Activated T-helper 1 cell treated with anti-CD3 and anti-CD28 coated beads, Interleukin-2, amount 50 U/mL, for 16 hours (primary cell): ENCODE data around the gene CCDC71.
A peak's percentile ranks its signal among the peaks of the same experiment; 100 is the strongest.

Experiments
- DNase-seq, 2 donors: peaks; one replicate each; pipeline ENCODE4 v3.0.0-alpha.2; 2020; ENCODE audit warnings: low read depth in 1 of 2, low spot score in 1 of 2

The CCDC71 gene

GRCh38 chr3:49132073-49132436, 34.1 kb downstream of the CCDC71 start:
- no peak for DNase-seq

DNA sequence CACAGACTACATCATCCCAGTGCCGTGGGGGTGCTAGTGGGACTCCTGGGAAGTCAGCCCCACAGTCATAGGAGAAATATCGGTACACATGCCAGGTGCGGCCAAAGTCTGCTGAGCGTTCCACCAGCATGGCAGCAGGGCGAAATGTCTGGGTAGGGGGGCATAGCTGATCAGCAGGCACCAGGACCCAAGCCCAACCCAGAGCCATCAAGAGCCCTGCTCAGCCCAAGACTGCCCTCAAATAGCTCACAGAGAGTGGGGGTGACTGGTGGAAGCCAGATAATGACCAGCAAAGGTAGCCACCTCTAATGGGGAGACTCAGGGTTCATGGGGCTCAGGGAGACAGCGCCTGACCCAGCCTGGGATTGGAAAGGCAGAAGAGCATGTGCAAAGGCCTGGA, 34.6 kb downstream of the CCDC71 start:
- DNase-seq: no peak

DNA sequence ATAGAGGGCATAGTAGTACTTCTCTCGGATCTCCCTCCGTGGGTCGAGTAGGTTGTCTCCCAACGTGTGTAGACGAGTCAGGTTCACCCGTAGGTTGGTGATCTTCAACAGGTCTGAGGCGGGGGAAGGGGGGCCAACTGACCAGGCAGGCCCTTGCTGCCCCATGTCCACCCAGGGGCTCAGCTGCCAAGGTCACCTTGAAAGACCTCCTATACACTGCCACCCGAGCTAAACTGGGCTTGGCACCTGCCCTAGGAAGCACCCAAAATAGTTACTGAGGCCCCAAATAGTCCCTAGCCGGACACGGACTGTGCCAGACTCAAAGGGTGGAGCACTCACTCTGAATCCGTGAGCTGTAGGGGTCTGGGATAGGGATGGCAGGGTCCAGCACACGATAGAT, 35.1 kb downstream of the CCDC71 start:
- DNase-seq: no peak

GRCh38 chr3:49124991-49125670, 41.0 kb downstream of the CCDC71 start:
- no peak for DNase-seq

GRCh38 chr3:49124203-49124602, 41.9 kb downstream of the CCDC71 start:
- DNase-seq: no peak

DNA sequence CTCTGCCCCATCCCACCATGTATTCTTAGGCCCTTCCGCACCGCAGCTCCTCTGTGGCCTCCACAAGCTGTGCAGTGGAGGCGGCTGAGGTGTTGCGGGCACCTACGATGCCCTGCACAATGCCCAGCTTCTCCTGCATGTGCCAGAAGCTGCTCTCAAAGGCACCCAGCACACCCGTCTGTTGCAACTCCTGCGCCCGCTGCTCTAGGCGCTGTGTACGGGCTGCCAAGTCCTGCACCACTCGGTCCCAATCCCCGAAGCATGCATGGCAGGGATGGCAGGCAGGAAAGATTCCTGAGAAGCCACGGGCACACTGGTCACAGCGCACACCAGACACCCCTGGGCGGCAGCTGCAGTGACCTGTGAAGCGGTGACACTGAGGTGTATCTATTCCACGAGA, 42.4 kb downstream of the CCDC71 start:
- DNase-seq: no peak

DNA sequence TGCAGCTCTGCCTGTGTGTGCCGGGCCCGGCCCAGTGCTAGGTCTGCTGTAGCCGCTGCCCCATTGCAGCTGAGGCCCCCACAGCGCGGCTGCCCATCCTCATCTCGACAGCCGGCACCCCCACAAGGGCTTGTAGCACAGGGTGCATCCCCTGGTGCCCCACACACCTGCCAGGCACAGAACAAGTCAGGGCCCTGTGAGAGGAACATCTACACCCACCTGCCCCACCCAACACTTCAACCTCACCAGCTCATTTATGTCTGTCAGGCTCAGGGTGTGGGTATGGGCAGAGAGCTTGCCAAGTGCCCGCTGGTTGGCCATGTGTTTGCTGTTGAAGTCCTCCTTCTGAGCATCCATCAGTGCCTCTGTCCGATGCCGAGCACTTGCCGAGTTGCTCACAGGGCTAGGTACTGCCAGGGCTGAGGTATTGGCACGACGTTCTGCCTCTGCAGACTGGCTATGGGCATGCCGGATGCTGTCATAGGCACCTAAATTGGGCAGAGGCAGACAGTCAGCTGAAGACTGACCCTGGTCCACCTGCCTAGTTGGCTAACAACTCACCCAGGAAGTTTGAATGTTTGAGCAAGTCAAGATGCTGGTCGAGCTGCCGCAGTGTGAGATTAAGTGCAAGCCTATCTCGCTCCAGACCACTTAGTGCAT, 43.1 kb downstream of the CCDC71 start:
- no peak for DNase-seq

DNA sequence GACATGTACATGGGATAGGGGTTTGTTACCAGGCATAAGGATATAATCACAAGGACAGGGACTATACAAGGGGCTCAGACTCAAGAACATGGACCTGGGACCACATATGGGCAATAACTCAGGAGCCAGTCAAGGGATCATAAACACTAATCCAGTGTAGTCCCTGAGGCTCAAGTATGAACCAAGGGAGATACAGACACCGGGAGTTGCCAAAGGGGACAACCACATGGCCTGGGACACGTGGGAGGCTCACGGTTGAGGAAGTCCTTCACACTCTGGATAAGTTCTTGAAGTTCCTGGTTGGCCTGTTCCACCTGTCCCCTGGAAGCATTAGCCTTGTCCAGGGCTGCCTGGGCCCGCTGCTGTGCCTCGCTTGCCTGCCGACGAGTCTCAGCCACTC, 43.7 kb downstream of the CCDC71 start:
- DNase-seq: no peak

- no peak for DNase-seq
Measured at GRCh38 chr3:49122022-49122421, 44.1 kb downstream of the CCDC71 start.

- DNase-seq: no peak
Measured at GRCh38 chr3:49121132-49121736, 44.9 kb downstream of the CCDC71 start.

DNA sequence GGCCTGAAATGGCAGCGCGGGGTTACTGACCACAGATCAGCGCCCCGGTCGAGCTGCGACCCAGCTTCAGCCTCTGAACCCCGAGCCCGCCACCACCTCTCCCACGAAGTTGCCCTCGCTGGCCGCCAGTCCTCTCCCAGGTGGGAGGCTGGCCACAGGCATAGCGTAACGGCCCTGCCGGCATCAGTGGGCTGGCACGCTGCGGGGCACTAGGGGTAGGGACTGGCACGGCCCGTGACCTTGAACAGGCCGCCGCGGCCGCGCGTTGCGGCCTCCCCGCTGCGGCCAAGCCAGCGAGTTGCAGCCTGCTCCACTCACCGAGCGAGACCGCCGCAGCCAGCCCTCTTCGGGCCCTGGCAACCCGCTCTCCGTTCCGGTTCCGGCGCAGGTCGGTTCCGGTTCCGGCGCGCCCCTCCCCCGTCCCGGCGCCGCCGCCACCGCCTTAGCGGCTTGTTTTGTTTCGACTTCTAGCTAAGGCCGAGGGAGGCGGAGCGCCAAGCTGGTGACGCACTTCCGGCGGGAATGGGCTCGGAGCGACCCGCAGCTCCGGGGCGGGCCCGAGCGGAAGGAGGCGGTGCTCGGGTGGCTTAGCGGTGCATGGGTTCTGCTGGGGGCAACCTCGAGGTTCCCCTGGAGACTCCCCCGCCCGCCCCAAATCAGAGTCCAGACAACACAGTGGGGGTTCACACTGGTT, 45.5 kb downstream of the CCDC71 start, which contains the start of gene USP19:
Gene USP19 (minus strand): TSS at position 386 of the 694 bp plus-strand sequence. CDS start 1,678 bp downstream, outside the sequence.
- DNase-seq: peak; percentile 87 to 92

DNA sequence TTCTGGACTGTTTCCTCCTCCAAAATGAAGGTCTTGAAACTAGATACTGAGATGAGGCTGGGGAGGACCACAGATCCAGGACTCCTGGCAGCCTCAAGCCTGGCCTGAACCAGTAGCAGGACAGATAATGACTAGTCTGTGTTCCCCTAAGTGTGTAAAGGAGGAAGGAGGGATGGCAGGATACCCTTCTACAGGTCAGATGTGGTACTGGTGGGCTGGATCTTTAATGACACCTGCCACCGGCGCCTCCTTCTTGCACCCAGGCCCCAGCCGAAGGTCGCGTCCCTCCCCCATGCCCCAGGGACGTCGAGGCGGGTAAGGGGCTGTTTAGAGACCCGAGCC, 46.1 kb downstream of the CCDC71 start:
- DNase-seq: peak in 1 of 2 donors; percentile 4

GRCh38 chr3:49119439-49119838, 46.7 kb downstream of the CCDC71 start:
- no peak for DNase-seq

DNA sequence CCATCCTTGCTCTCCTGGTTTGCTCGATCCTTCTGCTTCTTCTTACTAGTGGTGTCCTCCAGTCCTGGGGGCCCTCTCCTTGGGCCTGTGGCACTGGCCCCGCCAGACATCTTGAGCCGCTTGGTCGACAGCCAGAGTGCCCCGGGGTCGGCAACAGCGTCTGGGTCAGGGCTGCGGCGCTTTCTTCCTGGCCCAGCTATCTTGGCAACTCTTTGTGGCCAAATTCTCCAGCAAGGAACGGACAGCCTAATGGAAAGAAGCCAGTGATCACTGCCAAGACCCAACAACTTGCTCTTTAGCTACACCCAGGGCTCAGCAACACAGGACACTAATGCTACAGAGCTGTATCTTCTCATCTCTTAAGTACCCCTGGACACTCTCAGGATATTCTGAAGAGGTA, 47.1 kb downstream of the CCDC71 start:
- DNase-seq: no peak
